GDM1 (cell line): ENCODE data around the gene ZBED4.
A peak's percentile ranks its signal among the peaks of the same experiment; 100 is the strongest.

Source experiments
- DNase-seq: peaks from one replicate; lab custom pipeline; 2025; lab: John Stamatoyannopoulos, UW

Gene ZBED4

GRCh38 chr22:49904040-49904369, 50.4 kb downstream of the ZBED4 start:
- DNase-seq = no peak

GRCh38 chr22:49905465-49905864, 51.8 kb downstream of the ZBED4 start:
- no peak for DNase-seq

GRCh38 chr22:49906071-49906798, 52.6 kb downstream of the ZBED4 start:
- no peak for DNase-seq

- no peak for DNase-seq
These were observed 53.2 kb downstream of the ZBED4 start for GRCh38 chr22:49906799-49907290.

- no peak for DNase-seq
These were observed 54.2 kb downstream of the ZBED4 start for GRCh38 chr22:49907807-49908206.

- no peak for DNase-seq
These were observed 56.0 kb downstream of the ZBED4 start for GRCh38 chr22:49909476-49910205.

- no peak for DNase-seq
These were observed 56.8 kb downstream of the ZBED4 start for GRCh38 chr22:49910229-49911155.

- DNase-seq = no peak
These were observed 58.4 kb downstream of the ZBED4 start for GRCh38 chr22:49911881-49912625.

GRCh38 chr22:49913026-49913425, 59.4 kb downstream of the ZBED4 start:
- no peak for DNase-seq

- DNase-seq = no peak
These were observed 59.8 kb downstream of the ZBED4 start for GRCh38 chr22:49913446-49913845.

GRCh38 chr22:49914256-49914655, 60.6 kb downstream of the ZBED4 start:
- no peak for DNase-seq

GRCh38 chr22:49915610-49916009, 62.0 kb downstream of the ZBED4 start:
- no peak for DNase-seq

GRCh38 chr22:49916831-49917230, 63.2 kb downstream of the ZBED4 start:
- no peak for DNase-seq

- DNase-seq = peak; percentile 96
These were observed 64.6 kb downstream of the ZBED4 start, which contains the start of the genes ALG12 and CRELD2 for GRCh38 chr22:49917974-49918910. Gene ALG12, minus strand, starts transcription at chr22:49918438. Its CDS starts 4,673 bp downstream, at chr22:49913765. Gene CRELD2, plus strand, starts transcription at chr22:49918634. Its CDS starts 136 bp downstream, at chr22:49918770.

GRCh38 chr22:49918911-49919881, 65.6 kb downstream of the ZBED4 start:
- no peak for DNase-seq

GRCh38 chr22:49920859-49921258, 67.2 kb downstream of the ZBED4 start:
- no peak for DNase-seq

GRCh38 chr22:49921508-49922278, 68.0 kb downstream of the ZBED4 start:
- no peak for DNase-seq

GRCh38 chr22:49922484-49922883, 68.8 kb downstream of the ZBED4 start:
- DNase-seq = no peak
